ENCODE results near the gene ATN1.
A peak's percentile ranks its signal among the peaks of the same experiment; 100 is the strongest.

- no peak for TF ChIP-seq EZH2phosphoT487 (IDR thresholded peaks at IDR 0.05)
- peak; percentile 27 for TF ChIP-seq CTCF (IDR thresholded peaks at IDR 0.05)
Observed at GRCh38 chr12:6960593-6961277, 33.0 kb downstream of the ATN1 start.

Measured in neural progenitor cell (in vitro differentiated cells).